ENCODE measurements around the gene CYP27C1.

The CYP27C1 gene

GRCh38 chr2:127140538-127140937, 79.6 kb downstream of the CYP27C1 start:
- Histone ChIP-seq H3K27ac (ENCODE audit: low read depth in 2 of 2, low read length in 2 of 2) (no peak overlapping the region), H3K4me3 (ENCODE audit: low read length in 2 of 2) (no peak overlapping the region), H3K27me3 (ENCODE audit: control insufficient read depth in 2 of 2, insufficient read depth in 2 of 2, low read length in 2 of 2) (no peaks in the 10 kb centered on the region), H3K9ac (ENCODE audit: low read depth in 1 of 2, low read length in 2 of 2) (no peak overlapping the region), H3K4me1 (ENCODE audit: control insufficient read depth in 2 of 2, insufficient read depth in 2 of 2, low read length in 2 of 2) (peaks cover 0 to 3% of the 10 kb centered on the region in 2 donors), H3K9me3 (ENCODE audit: control insufficient read depth in 2 of 2, low read length in 2 of 2) (no peaks in the 10 kb centered on the region), H3K36me3 (ENCODE audit: control insufficient read depth in 2 of 2, insufficient read depth in 2 of 2, low read length in 2 of 2) (no peaks in the 10 kb centered on the region)

- no peak overlapping the region for H3K9ac ChIP-seq (ENCODE audit: low read depth in 1 of 2, low read length in 2 of 2)
- H3K4me1 ChIP-seq (ENCODE audit: control insufficient read depth in 2 of 2, insufficient read depth in 2 of 2, low read length in 2 of 2), result peaks cover 0 to 3% of the 10 kb centered on the region in 2 donors
- H3K9me3 ChIP-seq (ENCODE audit: control insufficient read depth in 2 of 2, low read length in 2 of 2), result no peaks in the 10 kb centered on the region
- no peak overlapping the region for H3K27ac ChIP-seq (ENCODE audit: low read depth in 2 of 2, low read length in 2 of 2)
- H3K36me3 ChIP-seq (ENCODE audit: control insufficient read depth in 2 of 2, insufficient read depth in 2 of 2, low read length in 2 of 2), result no peaks in the 10 kb centered on the region
- H3K27me3 ChIP-seq (ENCODE audit: control insufficient read depth in 2 of 2, insufficient read depth in 2 of 2, low read length in 2 of 2), result no peaks in the 10 kb centered on the region
- H3K4me3 ChIP-seq (ENCODE audit: low read length in 2 of 2), result no peak overlapping the region
Measured at GRCh38 chr2:127139766-127140165, 80.3 kb downstream of the CYP27C1 start.

- Histone ChIP-seq H3K27ac (ENCODE audit: low read depth in 2 of 2, low read length in 2 of 2) (no peak overlapping the region), H3K4me3 (ENCODE audit: low read length in 2 of 2) (no peak overlapping the region)
Measured at GRCh38 chr2:127138281-127138680, 81.8 kb downstream of the CYP27C1 start.

GRCh38 chr2:127137741-127138140, 82.4 kb downstream of the CYP27C1 start:
- Histone ChIP-seq H3K9ac (ENCODE audit: low read depth in 1 of 2, low read length in 2 of 2) (no peak overlapping the region), H3K9me3 (ENCODE audit: control insufficient read depth in 2 of 2, low read length in 2 of 2) (no peaks in the 10 kb centered on the region), H3K27me3 (ENCODE audit: control insufficient read depth in 2 of 2, insufficient read depth in 2 of 2, low read length in 2 of 2) (no peaks in the 10 kb centered on the region), H3K27ac (ENCODE audit: low read depth in 2 of 2, low read length in 2 of 2) (no peak overlapping the region), H3K4me1 (ENCODE audit: control insufficient read depth in 2 of 2, insufficient read depth in 2 of 2, low read length in 2 of 2) (no peaks in the 10 kb centered on the region), H3K36me3 (ENCODE audit: control insufficient read depth in 2 of 2, insufficient read depth in 2 of 2, low read length in 2 of 2) (no peaks in the 10 kb centered on the region), H3K4me3 (ENCODE audit: low read length in 2 of 2) (no peak overlapping the region)

More at GRCh38 chr2:127138281-127138680, 81.8 kb downstream of the CYP27C1 start:
- H3K4me1 ChIP-seq (ENCODE audit: control insufficient read depth in 2 of 2, insufficient read depth in 2 of 2, low read length in 2 of 2), result no peaks in the 10 kb centered on the region
- no peaks in the 10 kb centered on the region for H3K27me3 ChIP-seq (ENCODE audit: control insufficient read depth in 2 of 2, insufficient read depth in 2 of 2, low read length in 2 of 2)
- H3K9ac ChIP-seq (ENCODE audit: low read depth in 1 of 2, low read length in 2 of 2), result no peak overlapping the region
- no peaks in the 10 kb centered on the region for H3K36me3 ChIP-seq (ENCODE audit: control insufficient read depth in 2 of 2, insufficient read depth in 2 of 2, low read length in 2 of 2)
- H3K9me3 ChIP-seq (ENCODE audit: control insufficient read depth in 2 of 2, low read length in 2 of 2), result no peaks in the 10 kb centered on the region

GRCh38 chr2:127137225-127137624, 82.9 kb downstream of the CYP27C1 start:
- Histone ChIP-seq H3K27ac (ENCODE audit: low read depth in 2 of 2, low read length in 2 of 2) (no peak overlapping the region), H3K27me3 (ENCODE audit: control insufficient read depth in 2 of 2, insufficient read depth in 2 of 2, low read length in 2 of 2) (no peaks in the 10 kb centered on the region), H3K4me3 (ENCODE audit: low read length in 2 of 2) (no peak overlapping the region), H3K4me1 (ENCODE audit: control insufficient read depth in 2 of 2, insufficient read depth in 2 of 2, low read length in 2 of 2) (no peaks in the 10 kb centered on the region), H3K9ac (ENCODE audit: low read depth in 1 of 2, low read length in 2 of 2) (no peak overlapping the region), H3K9me3 (ENCODE audit: control insufficient read depth in 2 of 2, low read length in 2 of 2) (no peaks in the 10 kb centered on the region), H3K36me3 (ENCODE audit: control insufficient read depth in 2 of 2, insufficient read depth in 2 of 2, low read length in 2 of 2) (no peaks in the 10 kb centered on the region)

GRCh38 chr2:127134833-127135830, 85.0 kb downstream of the CYP27C1 start:
- H3K9ac ChIP-seq (ENCODE audit: low read depth in 1 of 2, low read length in 2 of 2), result no peak overlapping the region
- no peak overlapping the region for H3K27ac ChIP-seq (ENCODE audit: low read depth in 2 of 2, low read length in 2 of 2)
- no peaks in the 10 kb centered on the region for H3K36me3 ChIP-seq (ENCODE audit: control insufficient read depth in 2 of 2, insufficient read depth in 2 of 2, low read length in 2 of 2)

GRCh38 chr2:127134235-127134634, 85.9 kb downstream of the CYP27C1 start:
- Histone ChIP-seq H3K9me3 (ENCODE audit: control insufficient read depth in 2 of 2, low read length in 2 of 2) (no peaks in the 10 kb centered on the region), H3K4me1 (ENCODE audit: control insufficient read depth in 2 of 2, insufficient read depth in 2 of 2, low read length in 2 of 2) (no peaks in the 10 kb centered on the region), H3K27ac (ENCODE audit: low read depth in 2 of 2, low read length in 2 of 2) (no peak overlapping the region), H3K9ac (ENCODE audit: low read depth in 1 of 2, low read length in 2 of 2) (no peak overlapping the region), H3K4me3 (ENCODE audit: low read length in 2 of 2) (no peak overlapping the region), H3K27me3 (ENCODE audit: control insufficient read depth in 2 of 2, insufficient read depth in 2 of 2, low read length in 2 of 2) (no peaks in the 10 kb centered on the region), H3K36me3 (ENCODE audit: control insufficient read depth in 2 of 2, insufficient read depth in 2 of 2, low read length in 2 of 2) (no peaks in the 10 kb centered on the region)

More at GRCh38 chr2:127134833-127135830, 85.0 kb downstream of the CYP27C1 start:
- H3K9me3 ChIP-seq (ENCODE audit: control insufficient read depth in 2 of 2, low read length in 2 of 2), result no peaks in the 10 kb centered on the region
- no peaks in the 10 kb centered on the region for H3K4me1 ChIP-seq (ENCODE audit: control insufficient read depth in 2 of 2, insufficient read depth in 2 of 2, low read length in 2 of 2)
- H3K4me3 ChIP-seq (ENCODE audit: low read length in 2 of 2), result no peak overlapping the region
- H3K27me3 ChIP-seq (ENCODE audit: control insufficient read depth in 2 of 2, insufficient read depth in 2 of 2, low read length in 2 of 2), result no peaks in the 10 kb centered on the region
